Bronchial epithelial cell (primary cell): ENCODE data around the gene LRP1-AS. TPM values are rescaled to one million over a fixed set of nuclear protein-coding genes. Genes with fewer than 3 reads are reported as not detected.

ENCODE experiments used
- DNase-seq: peaks from one replicate; pipeline ENCODE4 v3.0.0-alpha.2; 2010; ENCODE audit warnings: low read depth
- FAIRE-seq: peaks from 2 replicates; lab custom pipeline; 2011; peaks lifted over from hg19 to GRCh38; lab: Jason Lieb, UNC
- H3K27me3 ChIP-seq: 2 replicates; pipeline ENCODE4 v1.5.1; 2011; ENCODE audit warnings: low read length; ENCODE audit not compliant: control insufficient read depth, insufficient read depth
- H3K36me3 ChIP-seq: 2 replicates; pipeline ENCODE4 v1.5.1; 2011; ENCODE audit warnings: low read length; ENCODE audit not compliant: control insufficient read depth, insufficient read depth
- H3K4me3 ChIP-seq: 2 replicates; pipeline ENCODE4 v1.5.1; 2011; ENCODE audit warnings: mild to moderate bottlenecking, low read depth, low read length, control low read depth
- CTCF ChIP-seq: IDR thresholded peaks from 2 replicates; pipeline ENCODE4 v1.5.1; 2011; ENCODE audit warnings: mild to moderate bottlenecking, moderate library complexity, low read length, control low read depth, inconsistent platforms; ENCODE audit not compliant: insufficient read depth, severe bottlenecking
- total RNA-seq: library from RNA; depleted of rRNA; stranded (reverse); fragments of >200 nt; gene quantifications from 2 replicates; pipeline ENCODE4 v1.2.1, GENCODE V29; 2014

Gene LRP1-AS
- total RNA-seq, 1 donor from 2014 or later = not detected

DNA sequence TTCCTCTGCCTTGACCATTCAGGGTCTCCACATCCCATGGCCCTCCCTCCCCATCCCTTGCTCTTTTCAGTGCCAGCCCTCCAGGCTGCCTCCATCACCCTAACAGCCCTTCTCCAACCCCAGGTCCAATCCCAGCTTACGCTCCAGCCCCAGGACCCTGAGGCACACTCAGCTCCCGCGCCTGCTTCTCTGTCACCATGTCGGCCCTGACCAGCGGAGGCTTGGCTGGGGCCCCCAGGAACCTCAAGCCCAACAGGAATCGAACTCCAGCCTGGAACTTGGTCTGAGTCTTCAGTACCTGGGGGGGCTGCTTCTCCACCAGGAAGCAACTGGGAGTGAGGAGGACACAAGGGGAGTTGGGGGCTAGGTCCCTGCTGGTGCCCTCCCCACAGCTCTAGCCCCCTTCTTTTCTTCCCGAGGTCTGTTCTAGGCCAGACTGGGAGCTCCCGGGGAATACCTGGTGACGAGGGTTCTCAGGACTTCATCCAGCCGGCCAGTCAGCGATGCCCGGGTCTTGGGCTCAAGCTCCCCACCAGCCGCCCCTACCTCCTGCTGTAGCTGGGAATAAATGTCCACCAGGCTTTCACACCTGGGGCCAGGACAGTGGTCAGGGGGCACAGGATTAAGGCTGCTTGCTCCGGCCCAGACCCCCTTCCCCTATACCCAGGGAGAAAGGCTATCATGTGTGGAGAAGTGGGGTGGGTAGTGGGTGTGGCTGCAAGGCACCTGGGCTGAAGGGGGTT is 42.2 kb downstream of the LRP1-AS start:
- H3K4me3 ChIP-seq = no peak overlapping the region
- FAIRE-seq (no peak), DNase-seq (no peak)
- peaks cover 48% of the 10 kb centered on the region for H3K36me3 ChIP-seq
- no peak for TF ChIP-seq CTCF
- H3K27me3 ChIP-seq = no peaks in the 10 kb centered on the region

GRCh38 chr12:57104292-57104910 is 43.0 kb downstream of the LRP1-AS start:
- no peak for TF ChIP-seq CTCF
- FAIRE-seq (peak; percentile 43), DNase-seq (no peak)
- no peak overlapping the region for H3K4me3 ChIP-seq
- peaks cover 53% of the 10 kb centered on the region for H3K36me3 ChIP-seq
- H3K27me3 ChIP-seq = no peaks in the 10 kb centered on the region

GRCh38 chr12:57103856-57104255 is 43.6 kb downstream of the LRP1-AS start:
- DNase-seq (no peak), FAIRE-seq (no peak)
- Histone ChIP-seq H3K36me3 (peaks cover 58% of the 10 kb centered on the region), H3K27me3 (no peaks in the 10 kb centered on the region), H3K4me3 (no peak overlapping the region)
- no peak for TF ChIP-seq CTCF

GRCh38 chr12:57101892-57102695 is 45.3 kb downstream of the LRP1-AS start:
- Histone ChIP-seq H3K4me3 (no peak overlapping the region), H3K27me3 (no peaks in the 10 kb centered on the region), H3K36me3 (peaks cover 53% of the 10 kb centered on the region)
- FAIRE-seq (no peak), DNase-seq (peak; percentile 42)
- TF ChIP-seq CTCF = no peak

- Histone ChIP-seq H3K36me3 (peaks cover 41% of the 10 kb centered on the region), H3K4me3 (no peak overlapping the region), H3K27me3 (no peaks in the 10 kb centered on the region)
- TF ChIP-seq CTCF = no peak
- DNase-seq = no peak
- no peak for FAIRE-seq
Measured at GRCh38 chr12:57099766-57100165, 47.7 kb downstream of the LRP1-AS start.
